H1 (cell line): Measurements from ENCODE around the gene ABHD4. TPM values are rescaled to one million over a fixed set of nuclear protein-coding genes. Genes with fewer than 3 reads are reported as not detected.

ENCODE experiments used
- CTCF ChIA-PET: fragments of 300-600 bp; sonication (Branson Sonifier 250); formaldehyde crosslinking; loops from one replicate; lab custom pipeline; 2021; ENCODE audit not compliant: partially characterized antibody; lab: Charles Lee
- POLR2A ChIA-PET: fragments of 300-600 bp; sonication (Branson Sonifier 250); formaldehyde crosslinking; loops from one replicate; lab custom pipeline; 2021; ENCODE audit warnings: inconsistent platforms; ENCODE audit not compliant: partially characterized antibody; lab: Charles Lee
- DNase-seq, 2 experiments: peaks; one replicate each; pipeline versions ENCODE4 v3.0.0 to v3.0.0-alpha.2; 2010 to 2022; ENCODE audit warnings: low spot score in 2 of 2, low read depth in 1 of 2, mixed read lengths in 1 of 2
- FAIRE-seq: peaks from 2 replicates; lab custom pipeline; 2011; peaks lifted over from hg19 to GRCh38; lab: Jason Lieb, UNC
- H2AFZ ChIP-seq: 2 replicates; pipeline ENCODE4 v1.8.1; 2012; ENCODE audit warnings: low read length, inconsistent platforms
- H2AK5ac ChIP-seq: 2 replicates; pipeline ENCODE4 v1.6.1; 2013; ENCODE audit warnings: low read depth, low read length
- H2BK120ac ChIP-seq: replicated peaks from 2 replicates; pipeline ENCODE3; 2013; ENCODE audit warnings: low read depth, low read length, inconsistent platforms
- H2BK12ac ChIP-seq: 2 replicates; pipeline ENCODE4 v1.6.1; 2013; ENCODE audit warnings: low read depth, low read length
- H2BK15ac ChIP-seq: 2 replicates; pipeline ENCODE4 v1.6.1; 2013; ENCODE audit warnings: low read length
- H2BK20ac ChIP-seq: 2 replicates; pipeline ENCODE4 v1.6.1; 2013; ENCODE audit warnings: low read length
- H2BK5ac ChIP-seq: 2 replicates; pipeline ENCODE4 v1.6.1; 2013; ENCODE audit warnings: low read depth, low read length
- H3K14ac ChIP-seq: 2 replicates; pipeline ENCODE4 v1.6.1; 2013; ENCODE audit warnings: inconsistent platforms; ENCODE audit not compliant: insufficient read length
- H3K18ac ChIP-seq: 2 replicates; pipeline ENCODE4 v1.6.1; 2013; ENCODE audit warnings: low read length; ENCODE audit errors: extremely low read depth
- H3K23ac ChIP-seq: 2 replicates; pipeline ENCODE4 v1.6.1; 2013; ENCODE audit warnings: inconsistent platforms; ENCODE audit not compliant: insufficient read length
- H3K23me2 ChIP-seq: 2 replicates; pipeline ENCODE4 v1.6.1; 2013; ENCODE audit warnings: low read depth, low read length
- H3K27ac ChIP-seq: 2 replicates; pipeline ENCODE4 v1.6.1; 2011; ENCODE audit warnings: low read depth, low read length, inconsistent platforms
- H3K27me3 ChIP-seq, 4 experiments: replicated peaks in 1 of 4; 1 replicate in 1 of 4; 2 replicates in 3 of 4; pipeline versions ENCODE4 v1.6.1 to v1.8.1; 2011 to 2013; ENCODE audit warnings: low read length in 3 of 4, mild to moderate bottlenecking in 3 of 4, inconsistent platforms in 2 of 4, mixed read lengths in 2 of 4, moderate library complexity in 1 of 4; ENCODE audit not compliant: control insufficient read depth in 3 of 4, insufficient read depth in 3 of 4; ENCODE audit errors: extremely low read depth in 1 of 4
- H3K36me3 ChIP-seq, 4 experiments: 2 replicates each; pipeline versions ENCODE4 v1.6.1 to v1.8.1; 2011 to 2013; ENCODE audit warnings: mild to moderate bottlenecking in 4 of 4, low read length in 3 of 4, moderate library complexity in 2 of 4, control low read depth in 1 of 4, inconsistent platforms in 1 of 4; ENCODE audit not compliant: insufficient read depth in 4 of 4, control insufficient read depth in 2 of 4
- H3K4ac ChIP-seq: replicated peaks from 2 replicates; pipeline ENCODE3; 2013; ENCODE audit warnings: low read length, low read depth, mixed read lengths, inconsistent platforms; ENCODE audit not compliant: insufficient read length
- H3K4me1 ChIP-seq, 4 experiments: replicated peaks in 1 of 4; 1 replicate in 1 of 4; 2 replicates in 3 of 4; pipeline versions ENCODE4 v1.6.1 to v1.8.1; 2011 to 2013; ENCODE audit warnings: low read length in 3 of 4, inconsistent platforms in 2 of 4, mixed read lengths in 1 of 4; ENCODE audit not compliant: insufficient read depth in 4 of 4, control insufficient read depth in 3 of 4
- H3K4me2 ChIP-seq, 2 experiments: 2 replicates each; pipeline versions ENCODE4 v1.6.1 to v1.8.1; 2011 to 2013; ENCODE audit warnings: low read depth in 2 of 2, low read length in 2 of 2, control low read depth in 1 of 2, inconsistent platforms in 1 of 2, mild to moderate bottlenecking in 1 of 2; ENCODE audit not compliant: insufficient read depth in 1 of 2
- H3K4me3 ChIP-seq, 4 experiments: fragments of 200-600, 300-600 bp in 1 of 4; sonication (generic), shearing (Covaris generic), sonication (Bioruptor Twin) in 1 of 4; 2 replicates each; pipeline versions ENCODE4 v1.5.1 to v1.8.1; 2011 to 2016; ENCODE audit warnings: low read length in 4 of 4, low read depth in 3 of 4, control low read depth in 2 of 4, inconsistent platforms in 2 of 4, mild to moderate bottlenecking in 2 of 4, mixed read lengths in 1 of 4, moderate library complexity in 1 of 4; ENCODE audit not compliant: insufficient read depth in 2 of 4; ENCODE audit errors: extremely low read depth in 1 of 4
- H3K56ac ChIP-seq: replicated peaks from 2 replicates; pipeline ENCODE3; 2013; ENCODE audit warnings: low read depth, mild to moderate bottlenecking, mixed read lengths, low read length, inconsistent platforms; ENCODE audit not compliant: insufficient read length
- H3K79me1 ChIP-seq: 2 replicates; pipeline ENCODE4 v1.6.1; 2013; ENCODE audit warnings: low read depth, low read length, control low read depth
- H3K79me2 ChIP-seq, 2 experiments: 2 replicates each; pipeline versions ENCODE4 v1.6.1 to v1.8.1; 2012 to 2013; ENCODE audit warnings: low read length in 2 of 2, mild to moderate bottlenecking in 2 of 2, inconsistent platforms in 1 of 2; ENCODE audit not compliant: insufficient read depth in 2 of 2, control insufficient read depth in 1 of 2
- H3K9ac ChIP-seq, 4 experiments: replicated peaks in 1 of 4; 1 replicate in 1 of 4; 2 replicates in 3 of 4; pipeline versions ENCODE4 v1.6.1 to v1.8.1; 2011 to 2013; ENCODE audit warnings: low read depth in 3 of 4, low read length in 3 of 4, control low read depth in 2 of 4, mild to moderate bottlenecking in 2 of 4, moderate library complexity in 2 of 4, inconsistent platforms in 1 of 4; ENCODE audit errors: extremely low read depth in 1 of 4
- H3K9me3 ChIP-seq, 2 experiments: 2 replicates each; pipeline versions ENCODE4 v1.6.1 to v1.8.1; 2012 to 2013; ENCODE audit warnings: mild to moderate bottlenecking in 2 of 2, moderate library complexity in 2 of 2, control low read depth in 1 of 2, inconsistent platforms in 1 of 2, low read depth in 1 of 2, low read length in 1 of 2, mixed read lengths in 1 of 2; ENCODE audit not compliant: insufficient read depth in 2 of 2
- H4K20me1 ChIP-seq, 2 experiments: replicated peaks in 1 of 2; 2 replicates each; pipeline versions ENCODE3 to v1.8.1; 2011 to 2013; ENCODE audit warnings: inconsistent platforms in 2 of 2, low read length in 2 of 2, mild to moderate bottlenecking in 1 of 2; ENCODE audit not compliant: insufficient read depth in 2 of 2, control insufficient read depth in 1 of 2
- H4K5ac ChIP-seq: 2 replicates; pipeline ENCODE4 v1.6.1; 2013; ENCODE audit warnings: low read length, low read depth, mixed read lengths, inconsistent platforms; ENCODE audit not compliant: insufficient read length
- H4K8ac ChIP-seq: 2 replicates; pipeline ENCODE4 v1.8.0; 2013; ENCODE audit warnings: mild to moderate bottlenecking, moderate library complexity, low read length, inconsistent platforms; ENCODE audit not compliant: insufficient read depth; ENCODE audit errors: extremely low read depth
- H4K91ac ChIP-seq: replicated peaks from 2 replicates; pipeline ENCODE3; 2013; ENCODE audit warnings: low read length, mixed read lengths, inconsistent platforms; ENCODE audit not compliant: insufficient read length
- ATF2 ChIP-seq: IDR thresholded peaks from 2 replicates; pipeline ENCODE4 v1.6.1; 2012; ENCODE audit warnings: low read length, inconsistent platforms
- GABPA ChIP-seq: IDR thresholded peaks from 2 replicates; pipeline ENCODE4 v1.6.1; 2011; ENCODE audit warnings: mild to moderate bottlenecking, low read length, moderate library complexity, borderline replicate concordance; ENCODE audit not compliant: insufficient read depth
- HDAC2 ChIP-seq, 2 experiments: fragments of 300-600 bp in 1 of 2; sonication (generic) in 1 of 2; IDR thresholded peaks; 2 replicates each; pipeline ENCODE4 v1.6.1; 2011 to 2012; ENCODE audit warnings: low read depth in 2 of 2, low read length in 2 of 2, mild to moderate bottlenecking in 2 of 2, moderate library complexity in 2 of 2, borderline replicate concordance in 1 of 2, inconsistent platforms in 1 of 2
- HDAC6 ChIP-seq: IDR thresholded peaks from one replicate; pipeline ENCODE4 v1.7.1; 2012; ENCODE audit warnings: low read depth, mild to moderate bottlenecking, inconsistent platforms, low read length, moderate library complexity
- POU5F1 ChIP-seq: IDR thresholded peaks from 2 replicates; pipeline ENCODE4 v1.6.1; 2011; ENCODE audit warnings: low read depth, mild to moderate bottlenecking, low read length, moderate library complexity
- RAD21 ChIP-seq, 2 experiments: IDR thresholded peaks in 1 of 2; conservative IDR thresholded peaks in 1 of 2; 2 replicates each; pipeline ENCODE4 v1.6.1; 2011; ENCODE audit warnings: low read depth in 2 of 2, low read length in 2 of 2, improper control_type of control experiment in 1 of 2, inconsistent platforms in 1 of 2, mild to moderate bottlenecking in 1 of 2, moderate library complexity in 1 of 2
- SIRT6 ChIP-seq: IDR thresholded peaks from one replicate; pipeline ENCODE4 v1.7.1; 2012; ENCODE audit warnings: low read length, inconsistent platforms
- SRF ChIP-seq: IDR thresholded peaks from 2 replicates; pipeline ENCODE4 v1.6.1; 2011; ENCODE audit warnings: mild to moderate bottlenecking, low read depth, low read length, moderate library complexity
- TAF7 ChIP-seq: optimal IDR thresholded peaks from 2 replicates; pipeline ENCODE3; 2011; ENCODE audit warnings: low read depth, mild to moderate bottlenecking, inconsistent platforms, low read length, moderate library complexity, borderline replicate concordance
- WGBS, 2 experiments: shearing (Covaris generic) in 1 of 2; methylation state at CpG; one replicate each; pipeline versions ENCODE4 v1.1.6 to v1.1.7; 2013 to 2015; ENCODE audit warnings: low lambda C conversion rate in 2 of 2, mixed read lengths in 2 of 2, inconsistent platforms in 1 of 2, low coverage in 1 of 2, missing lambda C conversion rate in 1 of 2; ENCODE audit not compliant: insufficient replicate concordance in 2 of 2, insufficient coverage in 1 of 2, insufficient read length in 1 of 2; ENCODE audit errors: extremely low coverage in 1 of 2, missing lambda C conversion rate in 1 of 2; 5-methylcytosine and 5-hydroxymethylcytosine counted together
- polyA plus RNA-seq, 7 experiments: library from polyadenylated mRNA; depleted of rRNA in 3 of 7; stranded (reverse) in 5 of 7; unstranded in 2 of 7; fragments of >200 nt in 5 of 7; fragments of 200-250 nt in 2 of 7; gene quantifications; 1 replicate in 5 of 7; 2 replicates in 1 of 7; 4 replicates in 1 of 7; pipeline versions ENCODE4 v1.2.1 to v1.2.3, GENCODE V29; 2011 to 2013; ENCODE audit warnings: missing spikeins in 2 of 7, mixed read lengths in 2 of 7
- total RNA-seq: library from RNA; stranded (reverse); fragmentation: NEBNext Ultra II Directional; extraction: Animal tissue kit (Norgen Biotek cat#: 25700); gene quantifications from 2 replicates; pipeline ENCODE4 v1.2.1, GENCODE V29; 2021

The ABHD4 gene
- total and polyA plus RNA-seq, 2 of the 8 experiments (the other 6 are each of a cell fraction or from before 2014, with no cell fraction given), result 32.4 to 42.9 TPM

- Histone ChIP-seq H2AFZ (no peak overlapping the region), H3K9ac (no peak overlapping the region), H2BK15ac (no peak overlapping the region), H4K91ac (no peak overlapping the region), H2BK12ac (no peak overlapping the region), H3K36me3 (peaks cover 0 to 3% (median 0%) of the 10 kb centered on the region in 4 experiments; a peak in 1 of 8 replicates), H2BK120ac (no peak overlapping the region), H3K56ac (no peak overlapping the region), H2AK5ac (no peak overlapping the region), H3K4me2 (no peak overlapping the region), H3K14ac (no peak overlapping the region), H3K79me1 (no peaks in the 10 kb centered on the region), H2BK5ac (no peak overlapping the region), H3K27me3 (no peaks in the 10 kb centered on the region), H3K4me1 (no peaks in the 10 kb centered on the region), H3K27ac (no peak overlapping the region), H3K18ac (no peak overlapping the region), H4K5ac (no peak overlapping the region), H3K23ac (no peak overlapping the region), H2BK20ac (no peak overlapping the region), H3K79me2 (no peaks in the 10 kb centered on the region), H3K9me3 (peaks cover 0 to 2% of the 10 kb centered on the region in 2 experiments; a peak in 2 of 4 replicates), H4K8ac (no peak overlapping the region), H3K4me3 (no peak overlapping the region), H3K23me2 (no peaks in the 10 kb centered on the region), H3K4ac (no peak overlapping the region), H4K20me1 (no peaks in the 10 kb centered on the region)
- TF ChIP-seq SRF (no peak), HDAC2 (IDR thresholded peaks at IDR 0.05; ENCODE audit: borderline replicate concordance in 1 of 2, low read depth in 2 of 2, low read length in 2 of 2) (no peak), RAD21 (IDR thresholded peaks at IDR 0.05 in 1 of 2, conservative IDR thresholded peaks at IDR 0.05 in 1 of 2; ENCODE audit: low read depth in 2 of 2, low read length in 2 of 2) (no peak), POU5F1 (no peak), HDAC6 (no peak), ATF2 (no peak), GABPA (no peak), SIRT6 (no peak), TAF7 (no peak)
- DNase-seq (no peak), FAIRE-seq (no peak)
- 74% methylated on average over 3 of the region's 3 CpGs; no CpG with 5 or more reads in 1 of the 2 experiments for WGBS, 2 experiments
- ChIA-PET CTCF (interaction anchor here (1.0 to 1.7 kb wide), 9 partner anchors 9 to 85 kb away, joined by 3 to 7 read pairs (median 4); no protein-coding TSS in a partner anchor), POLR2A (no interaction called here)
Observed at GRCh38 chr14:22641846-22642245, 43.7 kb downstream of the ABHD4 start.
